LNCAP (cell line): Measurements from ENCODE around the gene KRTAP10-2.

Experiments used
- TF ChIP-seq, protein P1 (sequence below): fragments of 450-650 bp; IDR thresholded peaks from 2 replicates; pipeline ENCODE4 v1.5.1; 2017; ENCODE audit warnings: mild to moderate bottlenecking

Gene KRTAP10-2

DNA sequence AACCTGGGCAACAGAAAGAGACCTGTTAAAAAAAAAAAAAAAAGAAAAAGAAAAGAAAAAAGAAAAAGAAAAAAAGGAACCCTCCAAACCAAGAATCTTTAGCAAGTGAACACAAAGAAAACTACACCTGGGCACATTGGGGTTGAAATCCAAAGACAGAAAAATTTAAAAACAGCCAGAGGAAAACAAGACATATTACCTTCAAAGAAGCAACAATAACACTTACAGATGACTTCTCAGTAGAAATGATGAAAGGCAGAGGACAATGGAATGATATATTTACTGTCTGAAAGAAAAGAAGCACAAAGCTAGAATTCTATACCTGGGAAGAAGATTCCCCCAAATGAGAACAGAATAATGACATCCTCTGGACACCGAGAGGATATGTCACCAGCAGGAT, 8.6 kb downstream of the KRTAP10-2 start:
- TF ChIP-seq, protein P1, sequence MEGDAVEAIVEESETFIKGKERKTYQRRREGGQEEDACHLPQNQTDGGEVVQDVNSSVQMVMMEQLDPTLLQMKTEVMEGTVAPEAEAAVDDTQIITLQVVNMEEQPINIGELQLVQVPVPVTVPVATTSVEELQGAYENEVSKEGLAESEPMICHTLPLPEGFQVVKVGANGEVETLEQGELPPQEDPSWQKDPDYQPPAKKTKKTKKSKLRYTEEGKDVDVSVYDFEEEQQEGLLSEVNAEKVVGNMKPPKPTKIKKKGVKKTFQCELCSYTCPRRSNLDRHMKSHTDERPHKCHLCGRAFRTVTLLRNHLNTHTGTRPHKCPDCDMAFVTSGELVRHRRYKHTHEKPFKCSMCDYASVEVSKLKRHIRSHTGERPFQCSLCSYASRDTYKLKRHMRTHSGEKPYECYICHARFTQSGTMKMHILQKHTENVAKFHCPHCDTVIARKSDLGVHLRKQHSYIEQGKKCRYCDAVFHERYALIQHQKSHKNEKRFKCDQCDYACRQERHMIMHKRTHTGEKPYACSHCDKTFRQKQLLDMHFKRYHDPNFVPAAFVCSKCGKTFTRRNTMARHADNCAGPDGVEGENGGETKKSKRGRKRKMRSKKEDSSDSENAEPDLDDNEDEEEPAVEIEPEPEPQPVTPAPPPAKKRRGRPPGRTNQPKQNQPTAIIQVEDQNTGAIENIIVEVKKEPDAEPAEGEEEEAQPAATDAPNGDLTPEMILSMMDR, result no peak

DNA sequence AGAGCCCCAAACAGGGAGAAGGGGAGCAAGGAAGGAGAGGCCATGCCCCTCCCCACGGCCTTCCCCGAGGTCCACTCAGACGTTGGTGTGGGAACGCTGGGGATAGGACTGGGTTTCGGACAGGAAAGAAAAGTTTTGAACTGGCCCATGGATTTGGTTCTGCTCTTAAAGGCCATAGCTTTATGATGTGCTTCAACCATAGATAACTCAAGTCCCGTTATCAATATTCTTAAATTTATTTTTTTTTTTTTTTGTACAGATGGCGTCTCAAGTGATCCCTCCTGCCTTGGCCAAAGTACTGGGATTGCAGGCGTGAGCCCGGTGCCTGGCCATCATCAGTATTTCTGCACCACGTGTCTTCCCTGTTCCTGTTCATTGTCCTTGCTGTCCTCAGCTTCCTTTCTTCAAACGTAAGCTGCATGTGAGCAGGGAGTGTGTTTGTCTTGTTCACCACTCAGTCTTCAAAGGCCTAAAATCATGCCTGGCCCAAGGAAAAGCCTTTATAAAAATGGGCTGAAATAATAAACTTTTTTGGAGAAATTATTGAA, 10.5 kb downstream of the KRTAP10-2 start:
- TF ChIP-seq, protein P1, result no peak

DNA sequence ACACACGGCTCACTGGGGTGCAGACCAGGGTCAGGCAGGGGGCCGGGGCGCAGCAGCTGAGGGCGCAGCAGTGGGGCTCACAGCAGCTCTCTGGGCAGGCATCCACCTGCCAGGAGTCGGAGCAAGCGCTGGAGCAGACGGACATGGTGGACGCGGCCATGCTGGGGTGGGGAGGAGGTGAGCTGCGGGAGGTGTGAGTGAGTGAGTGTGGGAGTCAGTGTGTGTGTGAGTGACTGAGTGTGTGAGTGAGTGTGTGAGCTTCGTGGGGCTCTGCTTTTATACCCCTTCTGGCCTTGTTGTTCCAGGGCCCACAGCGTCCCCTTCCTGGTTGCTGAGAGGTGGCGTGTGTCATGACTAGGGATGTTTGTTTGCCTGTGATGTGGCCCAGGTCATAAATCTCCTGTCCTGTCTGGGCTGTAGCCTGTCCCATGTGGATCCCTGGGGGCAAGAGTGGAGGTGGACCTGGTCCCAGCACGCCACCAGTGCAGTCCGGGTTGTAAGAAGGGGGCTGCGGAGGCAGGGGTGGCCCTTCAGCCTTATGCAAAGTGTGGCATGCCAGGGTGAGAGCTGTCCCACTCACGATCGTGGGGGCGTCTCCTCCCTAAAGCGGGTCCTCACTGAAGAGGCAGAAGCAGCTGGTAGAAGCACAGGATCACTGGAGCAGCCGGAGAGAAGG, 11.2 kb downstream of the KRTAP10-2 start, which contains the start of gene KRTAP10-1:
Gene KRTAP10-1, minus strand, starts transcription at position 205 of the 676 bp plus-strand sequence. Its CDS starts 45 bp downstream, at position 160.
- TF ChIP-seq, protein P1, result no peak

DNA sequence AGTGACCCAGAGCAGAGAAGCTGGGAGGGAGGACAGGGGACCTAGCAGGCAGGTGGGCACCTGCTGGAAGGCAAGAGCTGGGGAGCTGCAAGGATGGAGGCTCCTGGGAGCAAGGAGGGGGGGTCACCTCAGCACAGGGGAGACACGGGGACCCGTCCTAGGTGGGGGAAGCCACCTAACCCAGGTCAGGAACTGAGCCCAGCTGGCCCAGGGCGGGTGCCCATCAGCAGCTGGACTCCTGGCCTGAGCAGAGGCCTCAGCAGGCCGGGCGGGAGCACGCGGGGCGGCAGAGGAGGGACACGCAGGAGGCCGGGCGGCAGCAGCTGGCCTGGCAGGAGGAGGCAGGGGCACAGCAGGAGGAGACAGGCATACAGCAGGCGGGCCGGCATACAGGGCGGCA, 12.3 kb downstream of the KRTAP10-2 start:
- TF ChIP-seq, protein P1, result no peak

DNA sequence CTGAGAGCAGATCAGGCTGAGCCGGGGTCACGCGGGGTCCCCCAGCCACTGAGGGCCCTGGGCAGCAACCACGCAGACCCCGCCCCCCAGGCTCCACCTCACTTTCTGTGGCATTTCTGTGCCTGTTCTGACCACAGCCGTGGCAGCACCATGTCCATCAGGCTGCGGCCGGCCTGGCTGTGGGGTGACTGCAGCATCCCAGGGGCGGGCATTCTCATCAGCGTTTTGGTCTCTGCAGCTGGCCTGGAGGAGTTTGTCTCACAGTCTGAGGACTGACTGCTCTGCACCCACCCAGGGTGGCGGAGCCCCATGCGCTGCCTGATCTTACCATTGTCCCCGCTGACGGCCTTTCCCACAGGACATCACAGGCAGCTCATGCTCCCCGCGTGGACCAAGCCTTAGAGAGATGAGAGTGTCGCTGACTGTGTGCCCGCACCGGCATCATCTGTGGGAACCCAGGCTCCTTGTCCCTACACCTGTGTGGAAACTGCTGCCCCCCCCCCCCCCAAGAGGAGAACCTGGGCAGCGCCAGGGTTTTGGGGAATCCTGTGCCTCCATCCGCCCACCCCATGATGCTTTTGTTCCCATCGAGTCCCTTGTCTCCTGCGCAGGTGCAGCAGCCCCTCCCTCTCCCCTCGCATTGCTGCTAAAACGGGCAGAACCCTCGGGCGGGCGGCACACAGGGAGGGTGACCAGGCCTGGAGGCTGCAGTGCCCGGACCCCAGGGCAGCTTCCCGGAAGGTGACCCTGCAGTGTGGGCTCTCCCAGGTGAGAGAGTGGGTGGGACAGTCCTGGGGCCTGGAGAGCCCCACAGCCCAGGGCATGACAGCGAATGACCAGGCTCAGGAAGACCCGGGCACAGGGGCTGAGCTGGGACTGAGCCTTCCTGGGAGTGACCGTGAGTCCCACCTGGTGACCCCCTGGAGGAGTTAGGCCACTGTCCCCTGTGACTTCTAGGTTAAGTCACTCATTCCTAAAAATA, 13.1 kb downstream of the KRTAP10-2 start:
- TF ChIP-seq, protein P1, result no peak

DNA sequence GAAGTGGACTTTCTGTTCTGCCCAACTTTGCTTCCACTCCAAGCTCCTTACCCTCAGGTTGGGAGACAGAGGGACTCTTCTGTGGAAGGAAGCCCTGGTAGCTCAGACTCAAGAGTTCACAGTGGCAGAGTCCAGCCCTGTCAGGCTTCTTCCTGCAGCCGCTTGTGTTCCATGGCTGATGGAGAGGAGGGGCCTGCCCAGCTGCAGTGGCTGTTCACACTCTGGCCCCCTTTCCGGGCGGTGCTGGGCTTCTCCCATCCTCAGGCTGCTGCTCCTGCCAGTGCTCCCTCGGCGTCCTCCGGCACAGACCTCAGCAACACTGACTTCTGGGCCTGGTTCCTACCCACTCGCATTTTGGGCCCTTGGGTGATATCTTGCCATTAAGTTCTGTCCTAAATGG, 15.3 kb downstream of the KRTAP10-2 start:
- TF ChIP-seq, protein P1, result no peak

DNA sequence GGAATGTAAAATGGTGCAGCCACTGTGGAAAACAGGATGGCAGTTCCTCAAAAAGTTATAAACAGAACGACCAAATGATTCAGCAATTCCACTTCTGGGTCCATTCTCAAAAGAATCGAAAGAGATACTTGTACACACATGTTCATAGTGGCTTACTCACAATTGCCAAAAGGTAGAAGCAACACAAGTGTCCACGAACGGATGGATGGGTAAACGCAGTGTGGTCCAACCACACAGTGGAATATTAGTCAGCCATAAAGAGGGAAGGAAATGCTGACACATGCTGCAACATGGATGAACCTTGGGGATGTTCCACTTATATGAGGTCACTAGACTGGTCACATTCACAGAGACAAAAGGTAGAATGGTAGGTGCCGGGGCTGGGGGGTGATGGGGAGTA, 16.6 kb downstream of the KRTAP10-2 start:
- TF ChIP-seq, protein P1, result no peak
